HG02798 (cell line): ENCODE data around the gene OR2G3.

Source experiments
- ATAC-seq: cut with Tn5 transposase; IDR thresholded peaks from one replicate; pipeline ENCODE4 v1.9.1; 2021; ENCODE audit warnings: mild to moderate bottlenecking; ENCODE audit not compliant: unreplicated experiment, poor library complexity

The OR2G3 gene

DNA sequence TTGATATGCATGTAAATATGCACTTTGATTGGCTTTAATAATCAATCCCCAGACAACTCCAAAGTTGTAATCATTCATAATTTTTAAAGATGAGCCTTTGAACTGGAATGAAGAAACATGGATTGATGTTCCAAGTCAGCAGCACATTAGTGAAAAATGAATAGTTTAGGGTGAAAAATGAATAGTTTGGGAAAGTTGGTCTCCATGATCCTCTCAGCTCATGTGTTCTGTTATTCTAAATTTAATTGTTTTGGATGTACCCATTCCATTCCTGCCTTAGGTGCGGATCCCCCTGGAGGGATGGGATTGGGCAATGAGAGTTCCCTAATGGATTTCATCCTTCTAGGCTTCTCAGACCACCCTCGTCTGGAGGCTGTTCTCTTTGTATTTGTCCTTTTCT, at the start of gene OR2G3:
Gene OR2G3 (plus strand): TSS at position 301 of the 400 bp plus-strand sequence. CDS start 0 bp downstream, at position 301.
- ATAC-seq: no peak

- no peak for ATAC-seq
Observed at GRCh38 chr1:247557926-247558674, 47.3 kb upstream of the OR2G3 start.

- ATAC-seq: no peak
Observed at GRCh38 chr1:247561711-247562110, 43.7 kb upstream of the OR2G3 start.

DNA sequence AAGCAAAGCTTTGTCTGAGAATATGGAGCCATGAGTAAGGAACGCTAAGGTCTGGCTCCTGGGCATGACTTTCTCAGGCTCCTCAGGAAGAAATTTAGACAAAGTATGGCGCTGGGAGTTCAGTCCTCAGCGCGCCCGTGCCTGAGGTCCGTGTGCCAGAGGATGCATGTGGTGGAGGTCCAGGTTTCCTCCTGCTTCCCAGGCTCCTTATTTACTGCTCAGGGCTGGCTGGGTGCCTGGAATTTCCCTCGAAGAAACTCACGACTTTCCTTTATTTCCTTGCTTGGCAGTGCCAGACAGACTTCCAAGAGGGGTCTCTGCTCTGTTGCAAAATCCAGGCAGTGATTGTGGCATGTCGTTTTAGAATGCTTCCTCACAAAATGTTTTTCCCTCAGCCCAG, 43.2 kb upstream of the OR2G3 start:
- ATAC-seq: no peak

- no peak for ATAC-seq
Observed at GRCh38 chr1:247574236-247574635, 31.1 kb upstream of the OR2G3 start.

DNA sequence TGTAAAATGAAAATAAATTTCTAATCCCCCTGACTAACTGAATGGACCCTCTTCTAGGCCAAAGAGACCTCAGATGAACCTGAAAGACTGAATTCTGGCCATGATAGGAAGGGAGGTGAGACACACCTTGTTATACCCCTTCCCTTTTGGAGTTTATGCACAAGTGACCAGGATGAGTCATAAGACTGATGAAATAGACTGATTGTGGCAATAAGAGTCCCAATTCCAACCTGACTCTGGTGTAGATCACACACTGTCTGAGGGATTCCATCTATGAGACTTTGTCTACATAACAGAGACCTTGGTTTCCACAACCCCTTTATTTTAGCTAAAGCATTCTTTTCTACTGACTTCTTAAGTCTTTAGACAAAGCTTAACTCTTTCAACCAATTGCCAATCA, 30.7 kb upstream of the OR2G3 start:
- ATAC-seq: no peak

DNA sequence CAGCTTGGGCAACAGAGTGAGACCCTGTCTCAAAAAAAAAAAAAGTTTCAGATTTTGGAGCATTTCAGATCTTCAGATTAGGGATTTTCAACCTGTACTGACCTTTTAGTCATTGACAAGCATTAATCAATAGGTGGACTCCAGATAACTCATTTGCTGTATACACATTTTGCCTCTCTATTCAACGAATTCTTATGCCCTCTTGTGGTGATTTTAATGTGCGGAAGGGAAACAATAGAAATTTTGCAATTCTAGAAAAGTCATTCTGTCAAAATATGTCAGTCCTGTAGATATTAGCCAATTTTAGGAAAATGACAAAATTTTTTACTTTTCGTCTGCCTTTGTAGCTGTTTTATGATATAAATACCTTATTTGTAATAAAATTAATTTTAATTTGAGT, 28.9 kb upstream of the OR2G3 start:
- ATAC-seq: peak; percentile 63

DNA sequence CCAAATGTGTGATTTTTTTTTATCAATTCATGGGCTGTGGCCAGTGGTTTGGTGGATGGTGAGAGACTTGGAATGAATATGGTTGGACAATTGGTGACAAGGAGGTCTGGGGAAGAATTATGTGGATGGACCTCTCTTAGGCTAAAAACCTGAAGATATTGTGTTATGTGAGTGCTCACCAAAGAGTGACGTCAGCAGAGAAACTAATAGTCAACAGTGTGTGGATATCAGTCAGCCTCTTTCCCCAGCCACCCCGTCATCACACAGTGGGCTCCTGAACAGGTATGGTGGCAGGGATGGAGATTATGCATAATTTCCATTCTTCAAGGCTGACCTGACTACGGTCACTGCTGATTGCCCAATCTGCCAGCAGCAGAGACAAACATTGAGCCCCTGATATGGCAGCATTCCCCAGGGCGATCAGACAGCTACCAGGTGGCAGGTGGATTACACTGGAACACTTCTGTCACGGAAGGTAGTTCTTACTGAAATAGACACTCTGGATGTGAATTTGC, 26.4 kb upstream of the OR2G3 start:
- ATAC-seq: no peak

DNA sequence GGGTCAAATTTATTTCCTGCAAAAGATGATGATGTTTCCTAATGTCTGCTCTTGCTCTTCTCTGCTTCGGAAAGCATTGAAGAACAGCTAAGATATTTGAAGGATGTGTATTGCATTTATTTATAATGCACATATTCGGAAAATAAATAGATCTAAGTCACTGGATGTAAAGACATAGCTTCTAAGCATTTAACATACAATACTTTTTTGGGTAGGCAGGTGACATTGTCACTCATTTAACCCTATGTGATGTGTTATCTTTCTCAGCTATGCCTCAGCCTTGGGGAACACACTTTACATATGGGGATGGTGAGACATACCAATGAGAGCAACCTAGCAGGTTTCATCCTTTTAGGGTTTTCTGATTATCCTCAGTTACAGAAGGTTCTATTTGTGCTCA, 17.3 kb upstream of the OR2G3 start, which contains the start of gene OR2G2:
Gene OR2G2 (plus strand): TSS at position 301 of the 400 bp plus-strand sequence. CDS start 0 bp downstream, at position 301.
- no peak for ATAC-seq

DNA sequence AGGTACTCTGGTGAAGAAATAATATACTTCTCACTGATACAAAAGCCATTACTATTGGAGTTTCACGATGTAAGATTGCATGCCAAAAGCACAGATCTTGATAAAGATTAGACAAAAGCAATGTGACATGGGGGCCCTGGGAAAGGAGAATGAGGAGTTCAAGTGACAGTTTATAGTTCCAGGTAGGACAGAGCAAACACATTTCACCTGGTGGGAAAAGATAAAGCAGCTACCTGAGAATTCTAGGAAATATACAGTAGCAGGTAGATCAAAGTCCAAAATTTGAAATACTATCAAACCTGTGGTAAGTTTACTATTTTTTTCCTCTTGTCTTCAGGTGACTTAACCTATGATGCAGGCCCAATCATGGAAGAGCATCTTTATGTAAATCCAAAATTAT, 8.0 kb downstream of the OR2G3 start:
- ATAC-seq: no peak

GRCh38 chr1:247614625-247615024, 9.2 kb downstream of the OR2G3 start:
- ATAC-seq: no peak

DNA sequence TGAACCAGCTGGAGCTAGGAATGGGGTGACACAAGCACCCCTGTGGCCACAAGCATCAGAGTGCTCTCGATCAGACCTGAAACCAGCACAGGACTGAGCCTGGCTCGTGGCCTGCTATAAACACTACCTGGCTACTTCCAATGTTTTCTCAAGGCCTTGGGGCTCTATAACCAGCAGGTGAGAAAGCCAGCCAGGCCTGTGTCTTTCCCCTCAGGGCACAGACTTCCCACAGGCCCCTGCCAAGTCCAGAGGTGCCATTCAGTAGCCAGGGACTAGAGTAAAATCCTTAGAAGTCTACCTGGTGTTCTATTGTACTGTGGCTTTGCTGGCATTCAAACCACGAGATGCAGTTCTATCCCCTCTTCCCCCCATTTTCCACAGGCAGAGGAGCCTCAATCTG, 22.6 kb downstream of the OR2G3 start:
- no peak for ATAC-seq

- no peak for ATAC-seq
Observed at GRCh38 chr1:247638011-247638410, 32.6 kb downstream of the OR2G3 start.

DNA sequence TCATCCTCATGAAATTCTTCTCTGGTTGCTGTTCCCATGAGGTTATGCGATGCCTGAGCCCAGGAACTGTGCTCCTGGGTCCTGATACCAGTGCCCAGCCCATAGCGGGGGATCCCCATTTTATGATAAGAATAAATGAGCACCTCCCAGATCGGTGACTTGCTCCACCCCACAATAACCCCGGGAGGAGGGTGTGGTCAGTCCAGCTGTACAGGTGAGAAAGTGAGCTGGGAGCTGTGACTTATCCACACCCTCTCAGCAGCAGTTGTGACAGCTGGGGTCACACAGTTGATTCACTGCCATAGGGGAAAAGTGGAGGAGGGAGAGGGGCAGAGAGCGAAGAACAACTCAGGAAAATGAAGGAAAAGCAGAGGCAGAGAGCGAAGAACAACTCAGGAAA, 33.4 kb downstream of the OR2G3 start:
- ATAC-seq: no peak

DNA sequence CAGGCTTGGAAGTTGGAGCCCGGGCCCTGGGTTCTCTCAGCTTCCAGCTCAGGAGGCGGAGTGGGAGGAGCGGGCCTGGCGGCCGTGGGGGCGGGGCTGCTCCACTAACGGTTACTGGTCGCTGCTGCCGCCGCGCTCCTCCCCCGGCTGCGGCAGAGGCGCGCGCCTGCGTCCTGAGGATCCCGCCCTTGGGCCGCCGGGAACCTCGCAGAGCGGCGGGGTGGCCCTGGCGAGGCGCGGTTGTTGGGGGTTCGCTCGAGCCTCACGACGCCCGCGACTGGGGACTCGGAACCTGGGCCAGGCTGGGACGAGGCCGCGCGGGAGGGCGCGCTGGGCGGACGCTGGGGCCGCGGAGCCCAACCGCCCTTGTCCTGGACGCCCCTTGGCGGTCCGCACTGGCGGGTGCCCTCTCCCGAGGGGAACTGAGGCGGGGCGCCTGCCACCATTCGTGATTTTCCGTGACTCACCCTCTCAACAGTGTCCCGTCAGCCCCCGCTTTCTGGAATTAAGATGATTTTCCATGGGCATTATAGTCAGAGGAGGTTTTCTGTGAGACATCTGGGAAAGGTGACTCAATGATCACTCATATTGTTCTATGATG, 34.1 kb downstream of the OR2G3 start:
- ATAC-seq: no peak

GRCh38 chr1:247642742-247643141, 37.4 kb downstream of the OR2G3 start:
- ATAC-seq: no peak

GRCh38 chr1:247646867-247647266, 41.5 kb downstream of the OR2G3 start:
- no peak for ATAC-seq

DNA sequence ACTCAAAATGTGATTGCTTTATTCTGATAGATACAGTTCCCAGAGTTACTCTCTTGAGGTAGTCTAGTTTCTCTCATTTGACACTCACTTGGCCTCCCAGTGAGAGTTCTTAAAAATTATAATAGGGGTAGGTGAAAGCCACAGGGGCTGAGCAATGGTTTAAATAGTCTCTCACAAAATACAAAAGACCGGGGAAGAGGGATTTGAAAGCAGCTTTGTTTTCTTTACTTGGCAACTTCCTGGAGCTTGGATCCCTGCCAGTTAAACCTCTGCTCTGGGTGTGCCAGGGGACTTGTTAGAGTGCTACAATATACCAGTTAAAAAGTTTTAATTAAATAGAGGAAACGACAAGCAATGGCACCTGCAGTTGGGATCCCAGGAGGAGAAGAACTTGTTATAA, 42.5 kb downstream of the OR2G3 start:
- no peak for ATAC-seq

- no peak for ATAC-seq
Observed at GRCh38 chr1:247653040-247653439, 47.7 kb downstream of the OR2G3 start.
